ENCODE measurements around the gene PARN.

The PARN gene

GRCh38 chr16:14668556-14669223 is 38.6 kb upstream of the PARN start:
- TF ChIP-seq CTCF (conservative IDR thresholded peaks at IDR 0.05), result no peak
- no peak overlapping the region for H3K27ac ChIP-seq

- H3K27ac ChIP-seq, result no peak overlapping the region
- no peak for TF ChIP-seq CTCF (conservative IDR thresholded peaks at IDR 0.05)
Measured at GRCh38 chr16:14667347-14668266, 37.5 kb upstream of the PARN start.

GRCh38 chr16:14658063-14658462 is 28.0 kb upstream of the PARN start:
- peak overlapping the region; percentile 75 for H3K27ac ChIP-seq
- no peak for TF ChIP-seq CTCF (conservative IDR thresholded peaks at IDR 0.05)

GRCh38 chr16:14652726-14653125 is 22.7 kb upstream of the PARN start:
- no peak overlapping the region for H3K27ac ChIP-seq
- no peak for TF ChIP-seq CTCF (conservative IDR thresholded peaks at IDR 0.05)

GRCh38 chr16:14650629-14651028 is 20.6 kb upstream of the PARN start:
- H3K27ac ChIP-seq, result no peak overlapping the region
- no peak for TF ChIP-seq CTCF (conservative IDR thresholded peaks at IDR 0.05)

GRCh38 chr16:14649816-14650215 is 19.8 kb upstream of the PARN start:
- H3K27ac ChIP-seq, result no peak overlapping the region
- no peak for TF ChIP-seq CTCF (conservative IDR thresholded peaks at IDR 0.05)

- no peak for TF ChIP-seq CTCF (conservative IDR thresholded peaks at IDR 0.05)
- H3K27ac ChIP-seq, result no peak overlapping the region
Measured at GRCh38 chr16:14641926-14642325, 11.9 kb upstream of the PARN start.
